WERI-Rb-1 (cell line): ENCODE results near the gene EMCN.
"Not testable (repeated sequence)": the region's sequence is repeated elsewhere in the genome, so short reads cannot be mapped to it uniquely, and the experiment has no call there.

ENCODE experiments used
- DNase-seq: peaks from one replicate; pipeline ENCODE4 v3.0.0-alpha.2; 2020
- H3K27ac ChIP-seq: fragments of 250-450 bp; sonication (Bioruptor Pico); 2 replicates; pipeline ENCODE4 v1.5.1; 2020; ENCODE audit warnings: mild to moderate bottlenecking, moderate library complexity
- H3K27me3 ChIP-seq: fragments of 250-450 bp; sonication (Bioruptor Pico); 2 replicates; pipeline ENCODE4 v1.5.1; 2021; ENCODE audit warnings: mild to moderate bottlenecking, low read depth, moderate library complexity; ENCODE audit not compliant: insufficient read depth, severe bottlenecking
- H3K36me3 ChIP-seq: fragments of 250-450 bp; sonication (Bioruptor Pico); 2 replicates; pipeline ENCODE4 v1.5.1; 2020; ENCODE audit warnings: mild to moderate bottlenecking, moderate library complexity
- H3K4me3 ChIP-seq: 2 replicates; pipeline ENCODE4 v1.5.1; 2011; ENCODE audit warnings: low read depth, mild to moderate bottlenecking, control low read depth, low read length
- H3K9me3 ChIP-seq: fragments of 250-450 bp; sonication (Bioruptor Pico); 2 replicates; pipeline ENCODE4 v1.5.1; 2021; ENCODE audit warnings: mild to moderate bottlenecking, moderate library complexity; ENCODE audit not compliant: severe bottlenecking
- CTCF ChIP-seq: IDR thresholded peaks from 2 replicates; pipeline ENCODE4 v1.5.1; 2011; ENCODE audit warnings: low read depth, mild to moderate bottlenecking, control low read depth, inconsistent platforms, low read length

EMCN gene

DNA sequence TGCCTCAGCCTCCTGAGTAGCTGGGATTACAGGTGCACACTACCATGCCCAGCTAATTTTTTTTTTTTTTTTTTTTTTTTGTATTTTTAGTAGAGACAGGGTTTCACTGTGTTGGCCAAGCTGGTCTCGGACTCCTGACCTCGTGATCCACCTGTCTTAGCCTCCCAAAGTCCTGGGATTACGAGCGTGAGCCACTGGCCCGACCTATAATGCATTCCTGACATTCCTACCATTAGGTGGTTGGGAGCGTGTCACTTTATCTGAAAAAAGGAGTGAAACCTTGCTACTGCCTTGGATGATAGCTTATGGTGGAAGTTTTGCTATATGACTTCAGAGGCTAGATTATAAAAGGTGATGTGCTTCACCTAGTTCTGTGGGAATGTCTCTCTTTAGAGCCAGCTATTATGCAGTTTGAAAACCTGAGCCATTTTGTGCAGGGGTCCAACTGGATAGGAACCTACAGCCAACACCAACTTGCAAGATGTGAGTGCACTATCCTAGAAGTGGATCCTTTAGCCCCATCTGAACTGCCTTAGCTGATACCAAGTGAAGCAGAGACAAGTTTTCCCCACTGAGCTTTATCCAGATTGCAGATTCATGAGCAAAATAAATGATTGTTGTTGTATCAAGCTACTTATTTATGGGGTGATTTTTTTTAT is 29.8 kb upstream of the EMCN start:
- no peak for TF ChIP-seq CTCF
- Histone ChIP-seq H3K27me3 (no peaks in the 10 kb centered on the region), H3K4me3 (no peak overlapping the region), H3K36me3 (no peaks in the 10 kb centered on the region), H3K27ac (no peak overlapping the region), H3K9me3 (no peaks in the 10 kb centered on the region)
- no peak for DNase-seq

DNA sequence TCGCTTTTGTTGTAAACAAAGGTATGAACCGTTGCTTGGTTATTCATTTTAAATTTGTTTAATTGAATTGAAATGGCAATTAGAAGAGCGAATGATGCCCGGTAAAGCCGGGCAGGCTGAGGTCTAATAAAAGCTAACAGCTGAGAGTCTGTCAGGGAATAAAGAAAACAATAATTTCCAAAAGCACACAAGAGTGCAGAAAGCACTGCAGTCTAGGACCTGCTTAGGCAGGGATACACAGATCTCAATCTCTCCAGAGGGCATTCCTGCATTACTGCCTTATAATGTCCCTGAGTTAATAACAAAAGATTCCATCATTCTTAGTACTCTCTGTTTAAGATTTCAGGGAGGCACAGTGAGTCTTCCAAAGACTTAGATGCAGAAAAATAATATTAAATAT is 27.6 kb upstream of the EMCN start:
- Histone ChIP-seq H3K27ac (no peak overlapping the region), H3K36me3 (no peaks in the 10 kb centered on the region), H3K27me3 (no peaks in the 10 kb centered on the region), H3K9me3 (no peaks in the 10 kb centered on the region), H3K4me3 (no peak overlapping the region)
- no peak for TF ChIP-seq CTCF
- DNase-seq, result no peak

- no peak for TF ChIP-seq CTCF
- DNase-seq, result no peak
- H3K27ac ChIP-seq, result no peak overlapping the region
These were observed 22.3 kb upstream of the EMCN start for GRCh38 chr4:100540131-100540530.

DNA sequence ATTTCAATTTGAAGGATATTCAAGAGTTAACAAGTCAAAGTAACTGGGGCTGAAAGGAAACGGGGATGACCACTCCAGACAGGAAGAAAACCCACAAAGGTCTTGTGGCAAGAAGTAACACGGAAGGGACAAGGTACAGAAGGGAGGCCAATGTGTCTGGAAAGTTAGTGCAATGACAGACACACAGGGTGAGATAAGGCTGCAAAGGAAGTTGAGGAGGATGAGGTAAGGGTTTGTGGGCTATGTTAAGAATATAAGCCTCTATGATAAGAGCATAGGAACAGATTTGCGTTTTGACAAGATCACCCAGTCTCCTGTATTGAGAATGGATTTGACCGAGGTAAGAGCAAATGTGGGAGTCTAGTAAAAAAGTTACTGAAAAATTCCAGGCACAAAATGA is 21.9 kb upstream of the EMCN start:
- TF ChIP-seq CTCF, result no peak
- H3K27ac ChIP-seq, result no peak overlapping the region
- no peaks in the 10 kb centered on the region for H3K27me3 ChIP-seq
- H3K36me3 ChIP-seq, result no peaks in the 10 kb centered on the region
- no peak overlapping the region for H3K4me3 ChIP-seq
- no peak for DNase-seq
- no peaks in the 10 kb centered on the region for H3K9me3 ChIP-seq

More at GRCh38 chr4:100540131-100540530, 22.3 kb upstream of the EMCN start:
- no peak overlapping the region for H3K4me3 ChIP-seq
- H3K9me3 ChIP-seq, result no peaks in the 10 kb centered on the region
- no peaks in the 10 kb centered on the region for H3K36me3 ChIP-seq
- H3K27me3 ChIP-seq, result no peaks in the 10 kb centered on the region

DNA sequence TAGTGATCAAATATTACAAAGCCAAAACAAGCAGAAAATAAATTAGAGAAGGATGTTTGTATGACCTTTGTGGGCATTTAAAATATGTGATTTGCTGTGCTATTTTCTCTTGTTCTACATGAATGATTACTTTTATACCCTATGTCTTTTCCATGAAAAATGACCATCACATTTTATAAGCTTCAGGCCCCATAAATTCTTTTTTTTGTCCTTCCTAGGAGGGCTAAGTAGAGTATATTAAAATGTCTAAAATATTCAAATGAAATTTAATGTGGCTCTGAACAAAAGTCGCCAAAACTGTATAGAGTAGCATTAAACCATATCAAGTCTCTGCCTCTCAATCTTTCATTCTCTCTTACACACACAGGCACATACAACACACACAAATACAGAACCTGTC is 15.9 kb upstream of the EMCN start:
- Histone ChIP-seq H3K4me3 (no peak overlapping the region), H3K36me3 (no peaks in the 10 kb centered on the region), H3K9me3 (no peaks in the 10 kb centered on the region), H3K27me3 (no peaks in the 10 kb centered on the region), H3K27ac (no peak overlapping the region)
- DNase-seq, result no peak
- no peak for TF ChIP-seq CTCF

GRCh38 chr4:100530161-100530560 is 12.3 kb upstream of the EMCN start:
- H3K36me3 ChIP-seq, H3K4me3 ChIP-seq, H3K27me3 ChIP-seq, H3K9me3 ChIP-seq, DNase-seq, H3K27ac ChIP-seq: not testable (repeated sequence)
